Thyroid gland (tissue), 4 donors: ENCODE results near the gene DOCK3.

Source experiments
- POLR2A ChIP-seq, 2 donors: fragments of 450-650 bp; IDR thresholded peaks; one replicate each; pipeline ENCODE4 v1.6.1; 2017; ENCODE audit warnings: antibody characterized with exemption in 2 of 2, mild to moderate bottlenecking in 2 of 2, moderate library complexity in 1 of 2
- TF ChIP-seq, protein P1 (sequence below), 6 experiments: fragments of 200-600 bp in 3 of 6; fragments of 450-650 bp in 3 of 6; sonication (generic) in 3 of 6; IDR thresholded peaks; one replicate each; pipeline ENCODE4 v1.5.1; 2016 to 2019; ENCODE audit warnings: antibody characterized with exemption in 6 of 6, mild to moderate bottlenecking in 2 of 6, inconsistent platforms in 1 of 6, moderate library complexity in 1 of 6

- TF ChIP-seq, protein P1, sequence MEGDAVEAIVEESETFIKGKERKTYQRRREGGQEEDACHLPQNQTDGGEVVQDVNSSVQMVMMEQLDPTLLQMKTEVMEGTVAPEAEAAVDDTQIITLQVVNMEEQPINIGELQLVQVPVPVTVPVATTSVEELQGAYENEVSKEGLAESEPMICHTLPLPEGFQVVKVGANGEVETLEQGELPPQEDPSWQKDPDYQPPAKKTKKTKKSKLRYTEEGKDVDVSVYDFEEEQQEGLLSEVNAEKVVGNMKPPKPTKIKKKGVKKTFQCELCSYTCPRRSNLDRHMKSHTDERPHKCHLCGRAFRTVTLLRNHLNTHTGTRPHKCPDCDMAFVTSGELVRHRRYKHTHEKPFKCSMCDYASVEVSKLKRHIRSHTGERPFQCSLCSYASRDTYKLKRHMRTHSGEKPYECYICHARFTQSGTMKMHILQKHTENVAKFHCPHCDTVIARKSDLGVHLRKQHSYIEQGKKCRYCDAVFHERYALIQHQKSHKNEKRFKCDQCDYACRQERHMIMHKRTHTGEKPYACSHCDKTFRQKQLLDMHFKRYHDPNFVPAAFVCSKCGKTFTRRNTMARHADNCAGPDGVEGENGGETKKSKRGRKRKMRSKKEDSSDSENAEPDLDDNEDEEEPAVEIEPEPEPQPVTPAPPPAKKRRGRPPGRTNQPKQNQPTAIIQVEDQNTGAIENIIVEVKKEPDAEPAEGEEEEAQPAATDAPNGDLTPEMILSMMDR (IDR thresholded peaks at IDR 0.05) = no peak
- TF ChIP-seq POLR2A (IDR thresholded peaks at IDR 0.05) = no peak
Observed at GRCh38 chr3:51276046-51276445, 601.3 kb downstream of the DOCK3 start.
